Middle frontal gyrus (tissue), 1 donor: ENCODE results near the gene CDH24.
A peak's percentile ranks its signal among the peaks of the same experiment; 100 is the strongest.
"Not testable (repeated sequence)": the region's sequence is repeated elsewhere in the genome, so short reads cannot be mapped to it uniquely, and the experiment has no call there.

Experiments used
- DNase-seq: peaks from one replicate; pipeline ENCODE4 v3.0.0-alpha.2; 2015; ENCODE audit warnings: low spot score; ENCODE audit errors: extremely low spot score

CDH24 gene

GRCh38 chr14:23023795-23024152 lies 33.5 kb downstream of the CDH24 start:
- DNase-seq = no peak

GRCh38 chr14:23023022-23023794 lies 34.1 kb downstream of the CDH24 start:
- DNase-seq = no peak

GRCh38 chr14:23021889-23022442 lies 35.4 kb downstream of the CDH24 start:
- DNase-seq = no peak

- no peak for DNase-seq
These were observed 35.9 kb downstream of the CDH24 start for GRCh38 chr14:23021434-23021833.

- DNase-seq = no peak
These were observed 36.9 kb downstream of the CDH24 start for GRCh38 chr14:23020143-23021128.

GRCh38 chr14:23018107-23018506 lies 39.2 kb downstream of the CDH24 start:
- no peak for DNase-seq

GRCh38 chr14:23017091-23017490 lies 40.2 kb downstream of the CDH24 start:
- DNase-seq = no peak

GRCh38 chr14:23015618-23016017 lies 41.7 kb downstream of the CDH24 start:
- DNase-seq = no peak

- DNase-seq = not testable (repeated sequence)
These were observed 43.6 kb downstream of the CDH24 start for GRCh38 chr14:23013749-23014054.

- no peak for DNase-seq
These were observed 44.1 kb downstream of the CDH24 start for GRCh38 chr14:23013054-23013748.

- peak; percentile 62 for DNase-seq
These were observed 47.2 kb downstream of the CDH24 start, which contains the start of gene C14orf93 for GRCh38 chr14:23009939-23010726. Gene C14orf93, minus strand, starts transcription at chr14:23010143. Its CDS starts 11,120 bp downstream, at chr14:22999023.

GRCh38 chr14:23009483-23009938 lies 47.8 kb downstream of the CDH24 start:
- no peak for DNase-seq

GRCh38 chr14:23008831-23009230 lies 48.5 kb downstream of the CDH24 start:
- no peak for DNase-seq

GRCh38 chr14:23006544-23007419 lies 50.5 kb downstream of the CDH24 start:
- peak; percentile 98 for DNase-seq

- no peak for DNase-seq
These were observed 51.2 kb downstream of the CDH24 start for GRCh38 chr14:23006188-23006534.

GRCh38 chr14:23005451-23006187 lies 51.7 kb downstream of the CDH24 start:
- no peak for DNase-seq

GRCh38 chr14:23004274-23004673 lies 53.0 kb downstream of the CDH24 start:
- not testable (repeated sequence) for DNase-seq

GRCh38 chr14:23002592-23002991 lies 54.7 kb downstream of the CDH24 start:
- DNase-seq = no peak

GRCh38 chr14:23000860-23001259 lies 56.5 kb downstream of the CDH24 start:
- no peak for DNase-seq
